ENCODE measurements around the gene WDR55.

DNA sequence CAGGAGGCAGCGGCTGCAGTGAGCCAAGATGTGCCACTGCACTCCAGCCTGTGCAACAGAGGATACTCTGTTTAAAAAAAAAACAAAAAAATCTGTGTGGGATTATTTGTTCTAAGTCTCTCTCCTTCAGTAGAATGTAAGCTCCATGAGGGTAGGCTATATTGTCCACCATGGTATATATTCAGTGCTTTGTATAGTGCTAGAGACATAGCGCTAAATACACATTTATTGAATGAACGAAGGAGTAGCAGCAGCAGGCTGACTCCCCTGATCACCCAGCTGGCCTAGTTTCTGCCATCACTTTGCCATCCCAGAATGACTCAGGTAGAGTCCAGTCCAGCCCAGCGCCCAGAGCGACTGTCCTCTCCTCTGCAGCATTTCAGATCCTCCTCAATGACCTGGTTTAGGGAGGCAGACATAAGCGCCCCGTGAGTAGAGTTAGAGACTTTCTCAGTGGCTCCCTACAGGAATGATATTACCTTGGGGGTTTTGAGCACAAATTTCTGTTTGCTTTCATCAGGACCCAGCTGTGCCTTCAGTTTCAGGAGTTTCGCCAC lies 25.8 kb downstream of the WDR55 start:
- TF ChIP-seq, protein P1, sequence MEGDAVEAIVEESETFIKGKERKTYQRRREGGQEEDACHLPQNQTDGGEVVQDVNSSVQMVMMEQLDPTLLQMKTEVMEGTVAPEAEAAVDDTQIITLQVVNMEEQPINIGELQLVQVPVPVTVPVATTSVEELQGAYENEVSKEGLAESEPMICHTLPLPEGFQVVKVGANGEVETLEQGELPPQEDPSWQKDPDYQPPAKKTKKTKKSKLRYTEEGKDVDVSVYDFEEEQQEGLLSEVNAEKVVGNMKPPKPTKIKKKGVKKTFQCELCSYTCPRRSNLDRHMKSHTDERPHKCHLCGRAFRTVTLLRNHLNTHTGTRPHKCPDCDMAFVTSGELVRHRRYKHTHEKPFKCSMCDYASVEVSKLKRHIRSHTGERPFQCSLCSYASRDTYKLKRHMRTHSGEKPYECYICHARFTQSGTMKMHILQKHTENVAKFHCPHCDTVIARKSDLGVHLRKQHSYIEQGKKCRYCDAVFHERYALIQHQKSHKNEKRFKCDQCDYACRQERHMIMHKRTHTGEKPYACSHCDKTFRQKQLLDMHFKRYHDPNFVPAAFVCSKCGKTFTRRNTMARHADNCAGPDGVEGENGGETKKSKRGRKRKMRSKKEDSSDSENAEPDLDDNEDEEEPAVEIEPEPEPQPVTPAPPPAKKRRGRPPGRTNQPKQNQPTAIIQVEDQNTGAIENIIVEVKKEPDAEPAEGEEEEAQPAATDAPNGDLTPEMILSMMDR (optimal IDR thresholded peaks at IDR 0.05 in 1 of 3, IDR thresholded peaks at IDR 0.05 in 1 of 3, conservative IDR thresholded peaks at IDR 0.05 in 1 of 3; ENCODE audit: extremely low read depth in 1 of 3, insufficient read depth in 2 of 3, low read length in 3 of 3) = no peak
- no peak for TF ChIP-seq EZH2 (IDR thresholded peaks at IDR 0.05; ENCODE audit: low read length)
